Activated CD4-positive, alpha-beta T cell treated with anti-CD3 and anti-CD28 coated beads for 1 hour (primary cell): ENCODE measurements around the gene ASCL5.

Experiments
- DNase-seq: peaks from one replicate; pipeline ENCODE4 v3.0.0-alpha.2; 2020

ASCL5 gene

GRCh38 chr1:201134405-201134804, 7.4 kb upstream of the ASCL5 start:
- DNase-seq: no peak

GRCh38 chr1:201131398-201131797, 4.4 kb upstream of the ASCL5 start:
- no peak for DNase-seq

GRCh38 chr1:201128962-201129361, 2.0 kb upstream of the ASCL5 start:
- DNase-seq: no peak

- no peak for DNase-seq
These were observed 1.5 kb upstream of the ASCL5 start for GRCh38 chr1:201128476-201128875.

GRCh38 chr1:201127755-201128455, 921 bp upstream of the ASCL5 start:
- no peak for DNase-seq

GRCh38 chr1:201126463-201126831, 537 bp downstream of the ASCL5 start:
- DNase-seq: no peak

GRCh38 chr1:201125800-201126199, 1.2 kb downstream of the ASCL5 start:
- no peak for DNase-seq

- no peak for DNase-seq
These were observed 2.0 kb downstream of the ASCL5 start for GRCh38 chr1:201125019-201125418.

- no peak for DNase-seq
These were observed 3.1 kb downstream of the ASCL5 start for GRCh38 chr1:201123866-201124265.

- no peak for DNase-seq
These were observed 4.5 kb downstream of the ASCL5 start for GRCh38 chr1:201122321-201122957.

GRCh38 chr1:201119206-201120197, 7.5 kb downstream of the ASCL5 start:
- DNase-seq: peak; percentile 15

- no peak for DNase-seq
These were observed 10.9 kb downstream of the ASCL5 start for GRCh38 chr1:201116091-201116490.

GRCh38 chr1:201115390-201115937, 11.5 kb downstream of the ASCL5 start:
- DNase-seq: no peak

GRCh38 chr1:201114245-201115131, 12.5 kb downstream of the ASCL5 start:
- peak; percentile 52 for DNase-seq

GRCh38 chr1:201113451-201114244, 13.3 kb downstream of the ASCL5 start:
- DNase-seq: no peak

GRCh38 chr1:201112926-201113325, 14.1 kb downstream of the ASCL5 start:
- DNase-seq: no peak

- no peak for DNase-seq
These were observed 14.7 kb downstream of the ASCL5 start, which contains the start of gene CACNA1S for GRCh38 chr1:201112173-201112731. Gene CACNA1S, minus strand, starts transcription at chr1:201112426. Its CDS starts 87 bp downstream, at chr1:201112339.

GRCh38 chr1:201111672-201112071, 15.3 kb downstream of the ASCL5 start:
- no peak for DNase-seq

GRCh38 chr1:201111156-201111555, 15.8 kb downstream of the ASCL5 start:
- no peak for DNase-seq

GRCh38 chr1:201110616-201111015, 16.4 kb downstream of the ASCL5 start:
- no peak for DNase-seq

GRCh38 chr1:201110138-201110537, 16.8 kb downstream of the ASCL5 start:
- no peak for DNase-seq
